Measurements from ENCODE around the gene IQCE. TPM values are rescaled to one million over a fixed set of nuclear protein-coding genes. Genes with fewer than 3 reads are reported as not detected.

Gene IQCE
- total RNA-seq, 2 experiments from 2014 or later, result 7.2 to 8.4 TPM

DNA sequence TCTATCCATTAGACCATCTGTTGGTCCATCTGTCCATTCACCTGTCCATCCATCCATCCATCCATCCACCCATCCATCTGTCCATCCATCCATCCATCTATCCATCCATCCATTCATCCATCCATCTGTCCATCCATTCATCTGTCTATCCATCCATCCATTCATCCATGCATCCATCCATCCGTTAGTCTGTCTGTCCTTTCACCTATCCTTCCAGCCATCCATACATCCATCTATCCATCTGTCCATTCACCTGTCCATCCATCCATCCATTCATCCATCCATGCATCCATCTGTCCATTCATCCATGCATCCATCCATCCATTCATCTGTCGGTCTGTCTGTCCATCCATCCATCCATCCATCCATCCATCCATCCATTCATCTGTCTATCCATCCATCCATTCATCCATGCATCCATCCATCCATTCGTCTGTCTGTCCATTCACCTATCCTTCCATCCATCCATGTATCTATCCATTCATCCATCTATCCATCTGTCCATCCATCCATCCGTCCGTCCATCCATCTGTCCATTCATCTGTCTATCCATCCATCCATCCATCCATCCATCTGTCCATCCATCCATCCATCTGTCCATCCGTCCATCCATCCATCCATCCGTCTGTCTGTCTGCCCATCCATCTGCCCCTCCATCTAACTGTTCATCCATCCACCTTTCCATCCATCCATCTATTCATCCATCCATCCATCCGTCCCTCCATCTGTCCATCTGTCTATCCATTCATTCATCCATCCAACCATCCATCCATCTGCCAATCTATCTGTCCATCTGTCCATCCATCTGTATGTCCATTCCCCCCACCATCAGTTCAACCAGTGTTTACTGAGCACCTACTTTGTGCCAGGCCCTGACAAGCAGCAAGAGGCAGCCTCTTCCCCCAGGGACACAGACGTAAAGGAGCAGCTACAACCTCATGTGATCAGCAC is 44.0 kb upstream of the IQCE start:
- intact Hi-C loops (cut with DNase I, micrococcal nuclease), result loop anchor here (5.0 kb wide), 2 partner anchors 37 to 1352 kb away; partner anchors contain the start of genes GRIFIN (in 1 of the 2) and ZFAND2A (in 1 of the 2)
- no peaks in the 10 kb centered on the region for H3K9me3 Mint-ChIP-seq (ENCODE audit: low read depth)
- H3K27me3 Mint-ChIP-seq, result no peaks in the 10 kb centered on the region
- DNase-seq (no peak), ATAC-seq (no peak)
- H3K4me3 Mint-ChIP-seq, result no peak overlapping the region
- CTCF ChIA-PET, result no interaction called here
- H3K4me1 Mint-ChIP-seq, result peaks cover 47% of the 10 kb centered on the region
- POLR2A ChIA-PET, result no interaction called here
- no peak overlapping the region for H3K27ac Mint-ChIP-seq
- no peaks in the 10 kb centered on the region for H3K36me3 Mint-ChIP-seq (ENCODE audit: low read depth)

DNA sequence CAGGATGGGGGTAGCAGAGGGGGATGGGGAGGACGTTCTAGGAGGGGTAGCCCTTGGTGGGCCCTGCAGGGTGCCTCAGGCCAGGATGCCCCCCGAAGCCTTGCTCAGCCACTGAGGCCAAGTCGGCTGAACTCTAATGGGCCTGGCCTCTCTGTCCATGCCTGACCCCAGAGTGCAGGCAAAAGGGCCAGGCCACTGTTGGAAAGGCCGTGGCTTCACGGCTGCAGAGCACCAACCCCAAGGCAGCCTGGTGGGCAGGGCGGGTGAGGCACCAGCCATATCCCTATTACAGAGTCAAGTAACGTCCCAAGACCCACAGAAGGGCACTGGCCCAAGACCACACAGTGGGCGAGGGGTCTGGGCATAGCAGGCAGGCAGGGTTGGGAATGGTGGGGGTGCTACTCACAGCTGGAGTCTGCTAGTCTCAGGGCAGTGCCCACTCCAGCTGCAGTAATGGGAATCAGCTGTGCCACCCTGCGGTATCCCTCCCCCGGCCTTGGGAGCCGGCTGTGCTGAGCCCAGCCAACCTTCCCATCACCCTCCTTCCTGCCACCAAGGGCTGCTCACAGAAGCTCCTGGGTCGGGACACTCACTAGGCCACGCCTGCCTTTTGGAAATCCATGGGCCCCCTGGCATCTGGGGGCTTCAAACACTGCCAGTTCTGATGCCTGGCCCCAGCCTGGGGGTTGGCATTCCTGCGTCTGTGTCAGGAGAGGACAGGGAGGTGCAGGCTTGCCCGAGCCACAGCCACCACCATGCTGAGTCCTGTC is 43.2 kb upstream of the IQCE start:
- Mint-ChIP-seq H3K27ac (no peak overlapping the region), H3K36me3 (ENCODE audit: low read depth) (no peaks in the 10 kb centered on the region), H3K4me3 (no peak overlapping the region), H3K9me3 (ENCODE audit: low read depth) (no peaks in the 10 kb centered on the region), H3K4me1 (peaks cover 39% of the 10 kb centered on the region), H3K27me3 (no peaks in the 10 kb centered on the region)
- ATAC-seq (no peak), DNase-seq (no peak)
- ChIA-PET CTCF (no interaction called here), POLR2A (no interaction called here)
- intact Hi-C loops (cut with DNase I, micrococcal nuclease), result loop anchor here in 1 of 2 experiments (5.0 kb wide), 1 partner anchor 1353 kb away; the partner anchor contains the start of gene ZFAND2A

DNA sequence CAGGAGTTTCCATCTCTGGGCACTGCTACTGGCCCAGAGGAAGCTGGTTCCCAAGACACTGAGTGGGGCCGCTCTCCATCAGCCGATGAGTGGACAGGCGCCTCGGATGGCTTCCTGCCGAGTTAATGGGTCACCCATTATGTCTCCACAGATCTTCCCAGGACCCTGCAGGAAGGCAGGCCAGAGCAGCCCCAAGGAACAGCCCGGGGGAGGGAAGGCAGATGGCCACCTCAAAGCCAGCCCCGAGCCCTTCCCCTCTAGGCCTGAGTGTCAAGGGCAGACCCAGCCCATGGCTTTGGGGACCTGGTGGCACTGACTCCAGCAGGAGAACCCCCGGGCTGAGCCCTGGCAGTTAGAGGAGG is 42.6 kb upstream of the IQCE start:
- DNase-seq (no peak), ATAC-seq (no peak)
- no peaks in the 10 kb centered on the region for H3K9me3 Mint-ChIP-seq (ENCODE audit: low read depth)
- H3K4me1 Mint-ChIP-seq, result peaks cover 35% of the 10 kb centered on the region
- intact Hi-C loops (cut with DNase I, micrococcal nuclease), result loop anchor here in 1 of 2 experiments (5.0 kb wide), 1 partner anchor 1354 kb away; the partner anchor contains the start of gene ZFAND2A
- no peaks in the 10 kb centered on the region for H3K36me3 Mint-ChIP-seq (ENCODE audit: low read depth)
- ChIA-PET POLR2A (no interaction called here), CTCF (interaction anchor here (0.6 kb wide), 1 partner anchor 262 kb away, joined by 3 read pairs; no protein-coding TSS in a partner anchor)
- no peak overlapping the region for H3K4me3 Mint-ChIP-seq
- H3K27ac Mint-ChIP-seq, result no peak overlapping the region
- H3K27me3 Mint-ChIP-seq, result no peaks in the 10 kb centered on the region

DNA sequence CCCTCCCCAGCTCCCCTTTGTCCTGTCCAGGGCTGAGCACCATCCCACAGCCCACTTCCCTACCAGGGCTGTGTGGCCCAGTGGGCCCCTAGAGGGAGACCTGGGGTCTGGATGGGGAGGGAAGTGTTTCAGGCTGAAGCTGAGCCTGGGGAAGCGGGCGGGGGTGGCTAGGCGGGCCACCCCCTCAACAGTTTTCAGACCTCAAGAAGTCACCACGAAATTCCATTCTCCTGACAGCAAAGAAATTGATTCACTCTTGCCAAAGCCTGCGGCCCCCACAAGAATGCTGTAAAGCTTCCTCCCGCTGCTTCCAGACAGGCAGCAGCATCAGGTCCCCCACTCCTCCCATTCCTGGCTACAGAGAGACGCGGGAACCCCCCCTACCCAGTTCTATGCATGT is 41.8 kb upstream of the IQCE start:
- ChIA-PET CTCF (interaction anchor here (0.6 kb wide), 1 partner anchor 431 kb away, joined by 3 read pairs; no protein-coding TSS in a partner anchor), POLR2A (no interaction called here)
- ATAC-seq, result no peak

DNA sequence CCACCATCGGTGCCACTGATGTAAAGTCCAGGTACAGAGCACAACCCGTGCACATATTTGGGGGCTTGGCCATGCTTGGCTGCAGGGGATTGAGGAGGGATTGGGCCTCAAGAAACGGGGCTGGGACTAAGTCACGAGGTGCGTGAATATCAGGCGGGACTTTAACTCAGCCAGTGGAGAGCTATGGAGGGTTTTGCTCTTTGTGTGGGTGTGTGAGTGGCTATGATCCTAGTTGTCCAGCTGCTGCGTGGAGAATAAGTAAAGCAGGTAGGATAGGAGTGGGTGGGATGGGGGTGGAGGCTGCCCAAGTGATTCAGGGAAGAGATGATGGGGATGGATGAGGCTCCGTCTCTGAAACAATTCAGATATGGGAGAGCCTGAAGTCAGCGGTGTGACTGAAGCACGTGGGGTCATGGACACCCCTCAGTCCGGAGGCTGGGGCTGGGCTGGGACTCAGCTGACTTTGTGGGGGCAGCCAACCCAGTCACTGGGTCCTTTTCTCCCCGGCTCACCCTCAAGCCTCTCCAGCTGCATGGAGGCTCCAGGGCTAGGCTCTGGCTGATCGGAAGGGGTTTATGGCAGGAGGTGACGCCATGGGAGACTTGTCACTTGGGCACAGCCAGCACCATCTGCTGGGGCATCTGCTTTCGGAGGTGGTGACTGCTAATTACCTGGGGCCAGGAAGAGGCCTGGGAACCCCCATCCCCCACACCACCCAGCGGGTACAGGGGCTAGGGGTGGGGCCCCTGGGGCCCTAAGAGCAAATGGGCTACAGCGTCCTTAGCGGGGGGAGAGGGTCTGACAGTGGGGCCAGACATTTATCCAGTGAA is 40.9 kb upstream of the IQCE start:
- ATAC-seq (no peak), DNase-seq (no peak)
- CTCF ChIA-PET, result no interaction called here

More for the DNA sequence above, 41.8 kb upstream of the IQCE start:
- Mint-ChIP-seq H3K4me1 (peaks cover 32% of the 10 kb centered on the region), H3K27ac (no peak overlapping the region), H3K36me3 (ENCODE audit: low read depth) (no peaks in the 10 kb centered on the region), H3K9me3 (ENCODE audit: low read depth) (no peaks in the 10 kb centered on the region), H3K27me3 (no peaks in the 10 kb centered on the region), H3K4me3 (no peak overlapping the region)
- intact Hi-C loops (cut with DNase I, micrococcal nuclease), result loop anchor here in 1 of 2 experiments (5.0 kb wide), 1 partner anchor 1355 kb away; the partner anchor contains the start of gene ZFAND2A
- DNase-seq, result no peak

DNA sequence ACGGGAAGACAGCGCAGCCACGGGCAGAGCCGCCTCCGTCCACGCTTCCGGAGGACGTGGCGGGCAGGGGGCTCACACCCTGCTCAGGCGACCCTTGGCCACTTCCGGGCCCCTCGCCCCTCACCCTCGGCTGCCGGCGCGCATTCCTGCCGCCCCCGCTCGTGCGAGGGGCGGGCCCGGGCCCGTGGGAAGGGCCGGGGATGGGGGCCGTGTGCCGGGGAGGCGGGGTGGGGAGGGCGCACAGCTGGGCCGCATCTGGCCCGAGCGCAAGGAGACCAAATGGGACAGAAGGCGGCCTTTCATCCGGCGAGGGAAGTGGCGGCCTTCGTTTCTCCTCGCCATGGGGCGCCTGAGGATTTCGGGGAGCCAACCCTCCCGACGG is 40.1 kb upstream of the IQCE start:
- H3K4me1 Mint-ChIP-seq, result peaks cover 32% of the 10 kb centered on the region

More for the DNA sequence above, 40.9 kb upstream of the IQCE start:
- peak overlapping the region; percentile 38 for H3K4me3 Mint-ChIP-seq
- no peak overlapping the region for H3K27ac Mint-ChIP-seq
- H3K4me1 Mint-ChIP-seq, result peaks cover 31% of the 10 kb centered on the region
- intact Hi-C loops (cut with DNase I, micrococcal nuclease), result loop anchor here in 1 of 2 experiments (5.0 kb wide), 1 partner anchor 1356 kb away; the partner anchor contains the start of gene ZFAND2A
- POLR2A ChIA-PET, result no interaction called here
- no peaks in the 10 kb centered on the region for H3K36me3 Mint-ChIP-seq (ENCODE audit: low read depth)
- H3K27me3 Mint-ChIP-seq, result no peaks in the 10 kb centered on the region
- no peaks in the 10 kb centered on the region for H3K9me3 Mint-ChIP-seq (ENCODE audit: low read depth)

DNA sequence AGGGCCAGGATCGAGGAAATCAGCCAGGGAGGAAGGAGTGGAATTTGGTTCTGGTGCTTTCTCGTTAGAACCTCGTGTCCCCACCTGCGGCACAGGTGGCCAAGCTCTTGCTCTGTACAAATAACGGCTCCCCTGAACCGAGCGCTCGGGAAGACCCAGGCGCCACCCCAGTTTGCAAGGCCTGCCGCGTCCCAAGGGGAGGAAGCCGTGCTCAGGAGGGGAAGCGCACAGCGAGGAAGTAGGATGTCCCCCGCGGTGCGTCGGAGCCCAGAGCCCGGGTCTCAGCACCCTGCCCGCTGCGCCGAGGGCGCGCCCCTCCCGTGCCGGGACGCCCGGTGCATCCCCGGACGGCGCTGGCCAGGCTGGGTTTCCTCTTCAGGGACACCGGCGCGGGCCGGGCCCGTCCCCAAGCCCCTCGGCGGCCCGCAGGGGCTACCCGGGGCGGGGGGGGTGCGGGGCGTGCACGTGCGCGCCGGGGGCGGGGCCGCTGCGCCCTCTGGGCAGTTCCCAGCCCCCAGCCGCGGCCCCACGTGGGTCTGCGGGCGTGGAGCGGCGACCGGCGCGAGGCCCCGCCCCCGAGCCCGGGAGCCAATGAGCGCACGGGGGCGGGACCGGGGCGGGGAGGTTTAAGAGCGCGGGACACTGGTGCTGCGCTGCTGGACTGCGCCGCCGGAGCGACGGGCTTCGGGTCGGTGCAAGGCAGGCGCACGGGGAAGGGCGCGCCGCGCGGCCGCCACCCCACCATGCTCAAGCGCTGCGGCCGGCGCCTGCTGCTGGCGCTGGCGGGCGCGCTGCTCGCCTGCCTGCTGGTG is 39.5 kb upstream of the IQCE start, which contains the start of gene LFNG:
TSS of gene LFNG (plus strand) at position 656 of the 812 bp plus-strand sequence. CDS start at position 744, 88 bp downstream.
- Mint-ChIP-seq H3K4me3 (peak within 1 kb of the TSS; percentile 89), H3K27me3 (no peaks in the 10 kb centered on the region), H3K4me1 (peaks cover 32% of the 10 kb centered on the region), H3K9me3 (ENCODE audit: low read depth) (no peaks in the 10 kb centered on the region), H3K27ac (peak within 1 kb of the TSS; percentile 73), H3K36me3 (ENCODE audit: low read depth) (no peaks in the 10 kb centered on the region)
- peak; percentile 75 for ATAC-seq
- ChIA-PET POLR2A (no interaction called here), CTCF (interaction anchor here (0.6 to 1.5 kb wide), 3 partner anchors 10 to 39 kb away, joined by 3 to 4 read pairs (median 4); no protein-coding TSS in a partner anchor)
- intact Hi-C loops (cut with DNase I, micrococcal nuclease), result loop anchor here (1.0 to 5.0 kb wide), 7 partner anchors 8 to 1357 kb away; partner anchors contain the start of genes BRAT1 (in 1 of the 2), CHST12 (in 1 of the 2), GNA12 (in 1 of the 2) and SNX8 (in 1 of the 2)
- peak; percentile 91 for DNase-seq

More for the DNA sequence above, 40.1 kb upstream of the IQCE start:
- intact Hi-C loops (cut with DNase I, micrococcal nuclease), result loop anchor here (1.0 to 5.0 kb wide), 7 partner anchors 7 to 1356 kb away; partner anchors contain the start of genes BRAT1 (in 1 of the 2), CHST12 (in 1 of the 2), GNA12 (in 1 of the 2) and SNX8 (in 1 of the 2)
- no peaks in the 10 kb centered on the region for H3K36me3 Mint-ChIP-seq (ENCODE audit: low read depth)
- H3K4me3 Mint-ChIP-seq, result peak overlapping the region; percentile 52
- DNase-seq (no peak), ATAC-seq (no peak)
- no peaks in the 10 kb centered on the region for H3K27me3 Mint-ChIP-seq
- no peak overlapping the region for H3K27ac Mint-ChIP-seq
- POLR2A ChIA-PET, result no interaction called here
- CTCF ChIA-PET, result no interaction called here
- no peaks in the 10 kb centered on the region for H3K9me3 Mint-ChIP-seq (ENCODE audit: low read depth)

DNA sequence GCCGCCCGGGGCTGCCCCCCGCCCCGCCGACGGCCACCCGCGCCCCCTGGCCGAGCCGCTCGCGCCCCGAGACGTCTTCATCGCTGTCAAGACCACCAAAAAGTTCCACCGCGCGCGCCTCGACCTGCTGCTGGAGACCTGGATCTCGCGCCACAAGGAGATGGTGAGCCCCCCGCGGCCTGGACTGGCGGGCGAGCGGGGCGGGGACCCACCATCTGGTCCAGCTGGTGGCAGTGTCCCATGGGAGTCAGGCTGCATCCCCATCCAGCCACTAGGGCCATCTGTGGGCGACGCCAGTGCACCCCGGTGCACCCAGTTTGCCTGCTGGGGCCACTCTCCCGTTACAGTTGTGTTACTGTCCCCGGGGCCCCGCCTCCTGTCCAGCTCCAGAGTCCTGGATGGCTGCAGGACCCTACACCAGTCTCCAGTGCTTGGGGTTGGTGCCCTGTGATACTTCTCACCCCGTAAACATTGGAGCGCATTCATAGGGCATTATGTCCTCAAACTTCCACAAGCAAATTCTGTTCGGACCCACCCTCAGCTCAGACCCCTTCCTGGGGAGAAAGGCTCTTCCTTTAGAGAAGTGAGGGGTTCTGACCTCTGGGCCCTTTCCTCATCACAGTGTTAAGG is 38.5 kb upstream of the IQCE start:
- ChIA-PET POLR2A (interaction anchor here (1.5 kb wide), 1 partner anchor 9 kb away, joined by 3 read pairs; no protein-coding TSS in a partner anchor), CTCF (interaction anchor here (0.6 to 1.5 kb wide), 6 partner anchors 11 to 124 kb away, joined by 3 to 4 read pairs (median 4); no protein-coding TSS in a partner anchor)
- Mint-ChIP-seq H3K9me3 (ENCODE audit: low read depth) (no peaks in the 10 kb centered on the region), H3K4me1 (peaks cover 32% of the 10 kb centered on the region), H3K27ac (peak overlapping the region; percentile 73), H3K36me3 (ENCODE audit: low read depth) (no peaks in the 10 kb centered on the region), H3K27me3 (no peaks in the 10 kb centered on the region), H3K4me3 (peak overlapping the region; percentile 89)
- DNase-seq (peak; percentile 65), ATAC-seq (no peak)
- intact Hi-C loops (cut with DNase I, micrococcal nuclease), result loop anchor here in 1 of 2 experiments (5.0 to 10.0 kb wide), 3 partner anchors 112 to 325 kb away; partner anchors contain the start of genes GNA12 and TTYH3

DNA sequence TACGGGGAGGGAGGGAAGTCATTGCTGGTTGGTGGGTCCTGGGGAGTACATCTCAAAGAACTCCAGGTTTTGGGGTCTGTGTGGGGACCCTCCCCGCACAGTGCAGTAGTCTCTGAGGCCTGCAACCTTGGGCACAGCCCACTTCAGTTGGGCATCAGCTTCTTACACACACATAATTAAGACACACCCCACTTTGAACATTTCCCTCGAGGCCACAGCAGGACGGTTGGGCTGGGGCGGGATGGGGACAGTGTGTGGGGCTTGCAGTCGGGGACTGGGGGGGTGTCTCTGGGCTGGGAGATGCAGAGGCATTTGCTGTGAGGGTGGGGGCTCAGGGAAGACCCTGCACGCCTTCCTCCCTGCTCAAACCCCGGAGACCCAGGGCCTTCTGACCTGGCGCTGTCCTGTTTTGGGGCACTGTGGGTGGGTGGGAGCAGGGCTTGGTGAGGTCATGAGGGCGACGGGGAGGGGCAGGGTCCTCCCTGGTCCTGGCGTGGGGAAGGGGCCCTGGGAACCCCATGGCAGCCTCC is 38.0 kb upstream of the IQCE start:
- no peak for DNase-seq
- H3K4me3 Mint-ChIP-seq, result peak overlapping the region; percentile 89
- H3K4me1 Mint-ChIP-seq, result peaks cover 33% of the 10 kb centered on the region
- no peaks in the 10 kb centered on the region for H3K36me3 Mint-ChIP-seq (ENCODE audit: low read depth)
- CTCF ChIA-PET, result interaction anchor here (0.8 to 1.5 kb wide), 4 partner anchors 9 to 124 kb away, joined by 3 to 4 read pairs (median 4); no protein-coding TSS in a partner anchor
- no peaks in the 10 kb centered on the region for H3K9me3 Mint-ChIP-seq (ENCODE audit: low read depth)
- H3K27me3 Mint-ChIP-seq, result no peaks in the 10 kb centered on the region
- POLR2A ChIA-PET, result interaction anchor here (0.5 to 1.5 kb wide), 2 partner anchors 9 to 10 kb away, joined by 3 to 4 read pairs; no protein-coding TSS in a partner anchor
- peak overlapping the region; percentile 68 for H3K27ac Mint-ChIP-seq
- intact Hi-C loops (cut with DNase I, micrococcal nuclease), result loop anchor here in 1 of 2 experiments (5.0 to 10.0 kb wide), 3 partner anchors 111 to 324 kb away; partner anchors contain the start of genes GNA12 and TTYH3
- no peak for ATAC-seq
